B cell (primary cell): Measurements from ENCODE around the gene CACNA1D. TPM values are rescaled to one million over a fixed set of nuclear protein-coding genes. Genes with fewer than 3 reads are reported as not detected.

Experiments used
- ATAC-seq: fragments of 200-7000 bp; cut with Tn5 transposase; one replicate; pipeline ENCODE4 v1.10.0; 2021; ENCODE audit warnings: low read depth, mild to moderate bottlenecking, moderate number of reproducible peaks, moderate library complexity
- CTCF ChIA-PET: fragments of 350-600 bp; sonication (Branson Sonifier 250); formaldehyde crosslinking; loops from one replicate; lab custom pipeline; 2021; ENCODE audit warnings: antibody characterized with exemption, inconsistent platforms; lab: Charles Lee
- POLR2A ChIA-PET: fragments of 350-600 bp; sonication (Branson Sonifier 250); formaldehyde crosslinking; loops from one replicate; lab custom pipeline; 2021; ENCODE audit warnings: antibody characterized with exemption; lab: Charles Lee
- DNase-seq: peaks from one replicate; pipeline ENCODE4 v3.0.0; 2013
- H2AFZ ChIP-seq: 2 replicates; pipeline ENCODE4 v1.6.1; 2012; ENCODE audit warnings: mild to moderate bottlenecking, low read depth, low read length; ENCODE audit not compliant: insufficient read depth, poor library complexity, severe bottlenecking
- H3K27ac ChIP-seq, 2 donors: 1 replicate in 1 of 2; 2 replicates in 1 of 2; pipeline ENCODE4 v1.5.1; 2012 to 2013; ENCODE audit warnings: low read length in 2 of 2, mild to moderate bottlenecking in 2 of 2, moderate library complexity in 1 of 2
- H3K27me3 ChIP-seq, 4 experiments: fragments of 200-600 bp in 1 of 4; sonication (generic) in 1 of 4; replicated peaks in 1 of 4; 1 replicate in 2 of 4; 2 replicates in 2 of 4; pipeline versions ENCODE4 v1.6.1 to v1.7.0; 2013 to 2016; ENCODE audit warnings: low read length in 3 of 4, mild to moderate bottlenecking in 2 of 4, mixed read lengths in 1 of 4, moderate library complexity in 1 of 4; ENCODE audit not compliant: insufficient read depth in 4 of 4, control insufficient read depth in 3 of 4; ENCODE audit errors: control extremely low read depth in 1 of 4
- H3K36me3 ChIP-seq, 2 experiments: replicated peaks in 1 of 2; 1 replicate in 1 of 2; 2 replicates in 1 of 2; pipeline versions ENCODE4 v1.6.1 to v1.7.1; 2013; ENCODE audit warnings: low read length in 1 of 2; ENCODE audit not compliant: insufficient read depth in 2 of 2, control insufficient read depth in 1 of 2; ENCODE audit errors: control extremely low read depth in 1 of 2, extremely low read depth in 1 of 2
- H3K4me1 ChIP-seq, 2 donors: fragments of 200-600 bp in 1 of 2; sonication (generic) in 1 of 2; 1 replicate in 1 of 2; 2 replicates in 1 of 2; pipeline versions ENCODE4 v1.5.1 to v1.6.1; 2013 to 2017; ENCODE audit warnings: low read length in 2 of 2; ENCODE audit not compliant: control insufficient read depth in 2 of 2, insufficient read depth in 2 of 2
- H3K4me2 ChIP-seq: replicated peaks from 2 replicates; pipeline ENCODE3; 2012; ENCODE audit warnings: mild to moderate bottlenecking, low read depth, low read length; ENCODE audit not compliant: poor library complexity, severe bottlenecking
- H3K4me3 ChIP-seq, 5 experiments: fragments of 200-600 bp in 1 of 5; sonication (generic) in 1 of 5; 1 replicate in 3 of 5; 2 replicates in 2 of 5; pipeline versions ENCODE4 v1.5.1 to v1.7.0; 2011 to 2016; ENCODE audit warnings: low read length in 4 of 5, mild to moderate bottlenecking in 4 of 5, low read depth in 2 of 5, control low read depth in 1 of 5, moderate library complexity in 1 of 5; ENCODE audit not compliant: insufficient read depth in 1 of 5; ENCODE audit errors: control extremely low read depth in 1 of 5, extremely low read depth in 1 of 5
- H3K79me2 ChIP-seq: fragments of 200-600 bp; sonication (generic); one replicate; pipeline ENCODE4 v1.6.0; 2016; ENCODE audit warnings: low read length; ENCODE audit not compliant: control insufficient read depth, insufficient read depth
- H3K9ac ChIP-seq: fragments of 200-600 bp; sonication (generic); 2 replicates; pipeline ENCODE4 v1.6.1; 2017; ENCODE audit warnings: mild to moderate bottlenecking, low read length, moderate library complexity
- H3K9me3 ChIP-seq, 3 donors: one replicate each; pipeline versions ENCODE4 v1.6.1 to v1.7.1; 2013; ENCODE audit warnings: low read length in 2 of 3; ENCODE audit not compliant: control insufficient read depth in 2 of 3, insufficient read depth in 1 of 3; ENCODE audit errors: control extremely low read depth in 1 of 3
- H4K20me1 ChIP-seq: 2 replicates; pipeline ENCODE4 v1.6.0; 2012; ENCODE audit warnings: mild to moderate bottlenecking, low read length; ENCODE audit not compliant: insufficient read depth, control insufficient read depth, poor library complexity, severe bottlenecking
- H3K27ac Mint-ChIP-seq: one replicate; pipeline ENCODE4 v1.8.0; 2021; ENCODE audit warnings: mixed read lengths
- H3K27me3 Mint-ChIP-seq: one replicate; pipeline ENCODE4 v1.8.0; 2021; ENCODE audit warnings: mixed read lengths
- H3K4me1 Mint-ChIP-seq: one replicate; pipeline ENCODE4 v1.8.0; 2021; ENCODE audit warnings: mixed read lengths
- H3K4me3 Mint-ChIP-seq: one replicate; pipeline ENCODE4 v1.8.0; 2021; ENCODE audit warnings: mixed read lengths
- H3K9me3 Mint-ChIP-seq: one replicate; pipeline ENCODE4 v1.8.0; 2022; ENCODE audit warnings: mixed read lengths; ENCODE audit not compliant: insufficient read depth
- EZH2 ChIP-seq: IDR thresholded peaks from 2 replicates; pipeline ENCODE4 v1.6.1; 2012; ENCODE audit warnings: borderline replicate concordance, low read depth, mild to moderate bottlenecking, moderate library complexity, low read length; ENCODE audit not compliant: insufficient read depth, poor library complexity, severe bottlenecking
- WGBS: methylation state at CpG from one replicate; pipeline ENCODE4 v1.1.5; 2013; ENCODE audit warnings: missing lambda C conversion rate; ENCODE audit not compliant: insufficient coverage; 5-methylcytosine and 5-hydroxymethylcytosine counted together
- intact Hi-C: fragments of 100-400 bp; cut with micrococcal nuclease; formaldehyde crosslinking; loops from one replicate; pipeline ENCODE4 v1.10.0; 2022
- polyA plus RNA-seq: library from polyadenylated mRNA; depleted of rRNA; stranded (reverse); fragments of >200 nt; gene quantifications from 2 replicates; pipeline ENCODE4 v1.2.3, GENCODE V29; 2012
- total RNA-seq, 2 donors: library from RNA; stranded (reverse); fragments of 120-200 nt in 1 of 2; gene quantifications; 1 replicate in 1 of 2; 2 replicates in 1 of 2; pipeline versions ENCODE4 v1.2.3 to v1.2.4, GENCODE V29; 2013 to 2022
- TF ChIP-seq, protein P1 (sequence below): fragments of 200-600 bp; IDR thresholded peaks from one replicate; pipeline ENCODE4 v1.8.0; 2022; ENCODE audit warnings: antibody characterized with exemption, mild to moderate bottlenecking

The CACNA1D gene
- total and polyA plus RNA-seq, 2 donors (not counting 1 experiment from before 2014, with no cell fraction given) = 0.06 to 0.07 TPM

DNA sequence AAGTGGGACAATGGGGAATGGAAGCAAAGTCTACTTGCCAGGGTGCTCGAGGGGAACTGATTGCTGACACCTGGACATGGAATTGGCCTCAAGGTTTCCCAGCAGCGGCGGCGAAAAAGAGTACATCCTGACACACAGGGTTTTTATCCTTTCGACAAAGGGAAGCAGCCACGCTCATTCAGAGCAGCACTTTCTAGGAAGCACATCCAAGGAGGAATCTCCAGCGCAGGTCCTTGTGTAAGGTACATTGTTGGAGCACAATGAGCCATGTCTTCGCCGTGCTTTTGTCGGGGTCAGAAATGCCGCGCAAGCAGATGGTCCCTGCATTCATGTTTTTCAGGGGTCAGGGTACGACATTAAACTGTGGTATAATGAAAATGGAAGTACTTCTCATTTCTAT, 16.8 kb downstream of the CACNA1D start:
- Histone ChIP-seq H3K9ac (no peak overlapping the region), H3K27ac (no peak overlapping the region), H2AFZ (no peak overlapping the region), H3K36me3 (no peaks in the 10 kb centered on the region), H3K9me3 (no peaks in the 10 kb centered on the region), H3K79me2 (no peaks in the 10 kb centered on the region), H3K4me1 (no peaks in the 10 kb centered on the region), H3K27me3 (peaks cover 0 to 8% (median 2%) of the 10 kb centered on the region in 4 experiments), H4K20me1 (no peaks in the 10 kb centered on the region), H3K4me2 (no peak overlapping the region), H3K4me3 (no peak overlapping the region)
- 94% methylated on average over 6 of the region's 13 CpGs for WGBS
- no peaks in the 10 kb centered on the region for H3K9me3 Mint-ChIP-seq
- no peak for DNase-seq
- H3K4me3 Mint-ChIP-seq = no peak overlapping the region
- TF ChIP-seq EZH2 = no peak
- TF ChIP-seq, protein P1, sequence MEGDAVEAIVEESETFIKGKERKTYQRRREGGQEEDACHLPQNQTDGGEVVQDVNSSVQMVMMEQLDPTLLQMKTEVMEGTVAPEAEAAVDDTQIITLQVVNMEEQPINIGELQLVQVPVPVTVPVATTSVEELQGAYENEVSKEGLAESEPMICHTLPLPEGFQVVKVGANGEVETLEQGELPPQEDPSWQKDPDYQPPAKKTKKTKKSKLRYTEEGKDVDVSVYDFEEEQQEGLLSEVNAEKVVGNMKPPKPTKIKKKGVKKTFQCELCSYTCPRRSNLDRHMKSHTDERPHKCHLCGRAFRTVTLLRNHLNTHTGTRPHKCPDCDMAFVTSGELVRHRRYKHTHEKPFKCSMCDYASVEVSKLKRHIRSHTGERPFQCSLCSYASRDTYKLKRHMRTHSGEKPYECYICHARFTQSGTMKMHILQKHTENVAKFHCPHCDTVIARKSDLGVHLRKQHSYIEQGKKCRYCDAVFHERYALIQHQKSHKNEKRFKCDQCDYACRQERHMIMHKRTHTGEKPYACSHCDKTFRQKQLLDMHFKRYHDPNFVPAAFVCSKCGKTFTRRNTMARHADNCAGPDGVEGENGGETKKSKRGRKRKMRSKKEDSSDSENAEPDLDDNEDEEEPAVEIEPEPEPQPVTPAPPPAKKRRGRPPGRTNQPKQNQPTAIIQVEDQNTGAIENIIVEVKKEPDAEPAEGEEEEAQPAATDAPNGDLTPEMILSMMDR = no peak
- H3K27me3 Mint-ChIP-seq = peaks cover 35% of the 10 kb centered on the region
- no peaks in the 10 kb centered on the region for H3K4me1 Mint-ChIP-seq
- intact Hi-C loops = no loop called here
- POLR2A ChIA-PET = no interaction called here
- ATAC-seq = no peak
- CTCF ChIA-PET = no interaction called here
- H3K27ac Mint-ChIP-seq = no peak overlapping the region

DNA sequence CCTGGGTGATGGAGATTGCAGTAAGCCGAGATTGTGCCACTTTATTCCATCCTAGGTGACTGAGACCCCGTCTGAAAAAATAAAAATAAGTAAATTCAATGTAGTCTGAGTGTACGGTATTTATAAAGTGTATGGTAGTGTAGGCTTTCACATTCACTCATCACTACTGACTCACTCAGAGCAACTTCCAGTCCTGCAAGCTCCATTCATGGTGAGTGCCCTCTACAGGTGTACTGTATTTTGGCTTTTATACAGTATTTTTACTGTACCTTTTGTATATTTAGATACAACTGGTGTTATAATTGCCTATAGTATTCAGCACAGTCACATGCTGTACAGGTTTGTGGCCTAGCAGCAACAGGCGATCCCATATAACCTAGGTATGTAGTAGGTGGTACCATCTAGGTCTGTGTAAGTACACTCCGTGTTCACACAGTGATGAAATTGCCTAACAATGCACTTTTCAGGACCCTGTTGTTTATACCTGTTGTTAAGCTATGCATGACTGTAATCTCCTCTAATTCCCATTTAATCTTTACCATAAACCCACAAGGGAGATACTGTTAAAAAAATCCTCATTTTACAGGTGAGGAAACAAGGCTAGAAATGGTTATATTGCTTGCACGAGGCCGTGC, 19.3 kb downstream of the CACNA1D start:
- intact Hi-C loops = no loop called here
- Histone ChIP-seq H3K9ac (no peak overlapping the region), H3K27me3 (peaks cover 0 to 4% (median 1%) of the 10 kb centered on the region in 4 experiments), H3K79me2 (no peaks in the 10 kb centered on the region), H3K4me1 (no peaks in the 10 kb centered on the region), H3K4me3 (no peak overlapping the region), H3K36me3 (no peaks in the 10 kb centered on the region), H3K9me3 (no peaks in the 10 kb centered on the region), H3K27ac (no peak overlapping the region), H3K4me2 (no peak overlapping the region), H4K20me1 (no peaks in the 10 kb centered on the region), H2AFZ (no peak overlapping the region)
- Mint-ChIP-seq H3K4me1 (no peaks in the 10 kb centered on the region), H3K4me3 (no peak overlapping the region), H3K9me3 (no peaks in the 10 kb centered on the region), H3K27me3 (peaks cover 31% of the 10 kb centered on the region), H3K27ac (no peak overlapping the region)
- ChIA-PET CTCF (interaction anchor here (1.5 kb wide), 1 partner anchor 10 kb away, joined by 4 read pairs; no protein-coding TSS in a partner anchor), POLR2A (no interaction called here)
- ATAC-seq (no peak), DNase-seq (no peak)
- 100% methylated on average over 2 of the region's 7 CpGs for WGBS
- TF ChIP-seq, protein P1 = no peak
- no peak for TF ChIP-seq EZH2
